Measurements from ENCODE around the gene RFNG. TPM values are rescaled to one million over a fixed set of nuclear protein-coding genes. Genes with fewer than 3 reads are reported as not detected.

Gene RFNG
- total and polyA plus RNA-seq, 2 donors from 2014 or later, result 29.8 to 47.3 TPM

- H3K36me3 ChIP-seq (ENCODE audit: control insufficient read depth in 2 of 3, insufficient read depth in 3 of 3, low read length in 3 of 3), result peaks cover 0 to 3% (median 2%) of the 10 kb centered on the region in 3 donors
- peaks cover 0 to 9% (median 0%) of the 10 kb centered on the region in 3 donors for H3K4me1 ChIP-seq (ENCODE audit: control insufficient read depth in 2 of 3, insufficient read depth in 2 of 3, low read depth in 1 of 3, low read length in 3 of 3)
- DNase-seq (no peak), FAIRE-seq (no peak)
- no peak for TF ChIP-seq CTCF (IDR thresholded peaks at IDR 0.05; ENCODE audit: borderline replicate concordance, extremely low read depth, insufficient read depth)
- H3K4me3 ChIP-seq (ENCODE audit: low read length in 3 of 3), result no peak overlapping the region
- H3K27me3 ChIP-seq (ENCODE audit: control insufficient read depth, insufficient read depth, low read length), result no peaks in the 10 kb centered on the region
- intact Hi-C loops (cut with DNase I), result no loop called here
- H3K9ac ChIP-seq (ENCODE audit: low read length in 3 of 3), result no peak overlapping the region
- H3K27ac ChIP-seq (ENCODE audit: low read depth in 2 of 2, low read length in 2 of 2), result no peak overlapping the region
- H3K9me3 ChIP-seq (ENCODE audit: control insufficient read depth in 2 of 3, insufficient read depth in 1 of 3, low read length in 3 of 3), result no peaks in the 10 kb centered on the region
Observed at GRCh38 chr17:82046903-82047302, 4.7 kb downstream of the RFNG start.

- Histone ChIP-seq H3K9me3 (ENCODE audit: control insufficient read depth in 2 of 3, insufficient read depth in 1 of 3, low read length in 3 of 3) (no peaks in the 10 kb centered on the region), H3K9ac (ENCODE audit: low read length in 3 of 3) (no peak overlapping the region), H3K4me3 (ENCODE audit: low read length in 3 of 3) (no peak overlapping the region), H3K27me3 (ENCODE audit: control insufficient read depth, insufficient read depth, low read length) (no peaks in the 10 kb centered on the region), H3K27ac (ENCODE audit: low read depth in 2 of 2, low read length in 2 of 2) (no peak overlapping the region), H3K36me3 (ENCODE audit: control insufficient read depth in 2 of 3, insufficient read depth in 3 of 3, low read length in 3 of 3) (peaks cover 0 to 3% (median 2%) of the 10 kb centered on the region in 3 donors), H3K4me1 (ENCODE audit: control insufficient read depth in 2 of 3, insufficient read depth in 2 of 3, low read depth in 1 of 3, low read length in 3 of 3) (peaks cover 0 to 9% (median 0%) of the 10 kb centered on the region in 3 donors)
- DNase-seq (no peak), FAIRE-seq (no peak)
- no peak for TF ChIP-seq CTCF (IDR thresholded peaks at IDR 0.05; ENCODE audit: borderline replicate concordance, extremely low read depth, insufficient read depth)
- intact Hi-C loops (cut with DNase I), result no loop called here
Observed at GRCh38 chr17:82045936-82046484, 5.6 kb downstream of the RFNG start.

- no peaks in the 10 kb centered on the region for H3K9me3 ChIP-seq (ENCODE audit: control insufficient read depth in 2 of 3, insufficient read depth in 1 of 3, low read length in 3 of 3)
- no peak for FAIRE-seq
- no peak overlapping the region for H3K27ac ChIP-seq (ENCODE audit: low read depth in 2 of 2, low read length in 2 of 2)
- H3K36me3 ChIP-seq (ENCODE audit: control insufficient read depth in 2 of 3, insufficient read depth in 3 of 3, low read length in 3 of 3), result peaks cover 0 to 3% (median 2%) of the 10 kb centered on the region in 3 donors
- no peaks in the 10 kb centered on the region for H3K4me1 ChIP-seq (ENCODE audit: control insufficient read depth in 2 of 3, insufficient read depth in 2 of 3, low read depth in 1 of 3, low read length in 3 of 3)
- no peak for DNase-seq
- no peak overlapping the region for H3K4me3 ChIP-seq (ENCODE audit: low read length in 3 of 3)
- TF ChIP-seq CTCF (IDR thresholded peaks at IDR 0.05; ENCODE audit: borderline replicate concordance, extremely low read depth, insufficient read depth), result no peak
- no peak overlapping the region for H3K9ac ChIP-seq (ENCODE audit: low read length in 3 of 3)
- intact Hi-C loops (cut with DNase I), result no loop called here
- no peaks in the 10 kb centered on the region for H3K27me3 ChIP-seq (ENCODE audit: control insufficient read depth, insufficient read depth, low read length)
Observed at GRCh38 chr17:82043507-82043906, 8.1 kb downstream of the RFNG start.

GRCh38 chr17:82042649-82043048, 9.0 kb downstream of the RFNG start:
- no peak for TF ChIP-seq CTCF (IDR thresholded peaks at IDR 0.05; ENCODE audit: borderline replicate concordance, extremely low read depth, insufficient read depth)
- intact Hi-C loops (cut with DNase I), result no loop called here
- Histone ChIP-seq H3K4me1 (ENCODE audit: control insufficient read depth in 2 of 3, insufficient read depth in 2 of 3, low read depth in 1 of 3, low read length in 3 of 3) (peaks cover 3 to 5% (median 3%) of the 10 kb centered on the region in 3 donors), H3K27me3 (ENCODE audit: control insufficient read depth, insufficient read depth, low read length) (no peaks in the 10 kb centered on the region), H3K36me3 (ENCODE audit: control insufficient read depth in 2 of 3, insufficient read depth in 3 of 3, low read length in 3 of 3) (peaks cover 0 to 3% (median 2%) of the 10 kb centered on the region in 3 donors), H3K9me3 (ENCODE audit: control insufficient read depth in 2 of 3, insufficient read depth in 1 of 3, low read length in 3 of 3) (no peaks in the 10 kb centered on the region), H3K9ac (ENCODE audit: low read length in 3 of 3) (no peak overlapping the region), H3K27ac (ENCODE audit: low read depth in 2 of 2, low read length in 2 of 2) (no peak overlapping the region), H3K4me3 (ENCODE audit: low read length in 3 of 3) (peak overlapping the region in 1 of 3 donors; percentile 16)
- no peak for DNase-seq
- FAIRE-seq, result no peak
